ENCODE data around the gene GSN.

DNA sequence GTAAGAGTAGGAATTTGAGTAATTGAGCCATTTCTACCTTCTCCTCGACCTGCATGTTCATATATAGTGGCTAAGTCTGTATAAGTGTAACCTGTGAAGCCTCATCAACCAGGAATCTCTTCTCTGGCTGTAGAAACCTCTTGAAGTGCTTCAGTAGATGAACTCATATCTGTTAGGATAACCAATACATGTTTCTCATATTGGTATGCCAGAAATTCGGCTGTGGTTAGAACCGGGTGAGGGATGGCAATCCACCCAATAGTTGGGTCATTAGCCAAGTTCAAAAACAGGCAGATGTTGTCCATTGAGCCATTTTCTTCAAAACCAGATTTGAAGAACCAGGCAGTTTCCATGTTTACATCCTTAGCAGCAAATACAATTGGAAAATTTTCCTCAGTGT, 28.9 kb upstream of the GSN start:
- TF ChIP-seq, protein P1, sequence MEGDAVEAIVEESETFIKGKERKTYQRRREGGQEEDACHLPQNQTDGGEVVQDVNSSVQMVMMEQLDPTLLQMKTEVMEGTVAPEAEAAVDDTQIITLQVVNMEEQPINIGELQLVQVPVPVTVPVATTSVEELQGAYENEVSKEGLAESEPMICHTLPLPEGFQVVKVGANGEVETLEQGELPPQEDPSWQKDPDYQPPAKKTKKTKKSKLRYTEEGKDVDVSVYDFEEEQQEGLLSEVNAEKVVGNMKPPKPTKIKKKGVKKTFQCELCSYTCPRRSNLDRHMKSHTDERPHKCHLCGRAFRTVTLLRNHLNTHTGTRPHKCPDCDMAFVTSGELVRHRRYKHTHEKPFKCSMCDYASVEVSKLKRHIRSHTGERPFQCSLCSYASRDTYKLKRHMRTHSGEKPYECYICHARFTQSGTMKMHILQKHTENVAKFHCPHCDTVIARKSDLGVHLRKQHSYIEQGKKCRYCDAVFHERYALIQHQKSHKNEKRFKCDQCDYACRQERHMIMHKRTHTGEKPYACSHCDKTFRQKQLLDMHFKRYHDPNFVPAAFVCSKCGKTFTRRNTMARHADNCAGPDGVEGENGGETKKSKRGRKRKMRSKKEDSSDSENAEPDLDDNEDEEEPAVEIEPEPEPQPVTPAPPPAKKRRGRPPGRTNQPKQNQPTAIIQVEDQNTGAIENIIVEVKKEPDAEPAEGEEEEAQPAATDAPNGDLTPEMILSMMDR (IDR thresholded peaks at IDR 0.05; ENCODE audit: low read depth, low read length), result no peak
- TF ChIP-seq POLR2A (IDR thresholded peaks at IDR 0.05; ENCODE audit: extremely low read depth, insufficient read length) (no peak), MYC (IDR thresholded peaks at IDR 0.05; ENCODE audit: low read depth, low read length) (no peak)
- TF ChIP-seq, protein P2, sequence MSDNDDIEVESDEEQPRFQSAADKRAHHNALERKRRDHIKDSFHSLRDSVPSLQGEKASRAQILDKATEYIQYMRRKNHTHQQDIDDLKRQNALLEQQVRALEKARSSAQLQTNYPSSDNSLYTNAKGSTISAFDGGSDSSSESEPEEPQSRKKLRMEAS (IDR thresholded peaks at IDR 0.05; ENCODE audit: low read depth, low read length), result no peak
